AG10803 (cell line): ENCODE measurements around the gene MZB1.

Experiments
- DNase-seq: peaks from one replicate; pipeline ENCODE4 v3.0.0; 2010; ENCODE audit warnings: low read depth
- H3K4me3 ChIP-seq: 2 replicates; pipeline ENCODE4 v1.5.1; 2011; ENCODE audit warnings: mild to moderate bottlenecking, low read length, control low read depth
- TF ChIP-seq, protein P1 (sequence below): conservative IDR thresholded peaks from 2 replicates; pipeline ENCODE4 v1.5.1; 2011; ENCODE audit warnings: mild to moderate bottlenecking, low read length, control low read depth, inconsistent platforms

MZB1 gene

DNA sequence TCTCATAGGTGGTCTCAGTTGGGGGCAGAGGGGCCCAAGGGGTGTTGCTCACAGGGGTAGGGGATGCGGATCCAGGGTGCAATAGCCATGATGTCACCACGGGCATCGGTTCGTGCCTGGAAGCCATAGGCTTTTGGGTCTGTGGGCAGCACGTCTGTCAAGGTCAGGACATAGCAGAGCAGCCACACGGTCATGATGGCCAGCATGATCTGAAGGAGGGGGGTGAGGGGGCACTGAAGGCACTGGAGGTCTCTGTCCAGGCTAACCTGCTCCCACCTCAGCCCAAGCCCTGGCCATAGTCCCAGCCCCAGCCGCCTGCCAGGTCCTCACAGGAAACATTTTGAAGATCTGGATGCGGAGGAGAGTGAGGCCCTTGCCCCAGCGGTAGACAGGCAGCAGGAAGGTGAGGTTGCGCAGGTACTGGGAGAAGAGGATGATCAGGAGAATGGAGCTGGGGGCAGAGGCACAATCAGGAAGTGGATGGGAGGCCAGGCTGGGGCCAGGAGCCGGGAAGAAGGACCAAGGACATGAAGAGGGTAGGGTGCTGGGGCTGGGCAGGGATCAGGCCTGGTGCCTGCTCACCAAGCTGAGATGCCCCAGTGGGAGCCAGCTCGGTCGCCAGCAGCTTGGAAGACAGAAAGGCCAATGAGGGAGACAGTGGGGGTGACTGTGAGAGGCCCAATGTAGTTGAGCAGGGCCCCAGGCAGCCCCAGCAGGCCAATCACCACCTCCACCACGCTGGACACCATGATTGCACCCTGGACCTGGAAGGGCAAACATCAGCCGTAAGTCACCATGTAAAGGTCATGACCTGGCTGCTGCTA lies 9.9 kb downstream of the MZB1 start:
- no peak for DNase-seq
- H3K4me3 ChIP-seq = no peak overlapping the region
- TF ChIP-seq, protein P1, sequence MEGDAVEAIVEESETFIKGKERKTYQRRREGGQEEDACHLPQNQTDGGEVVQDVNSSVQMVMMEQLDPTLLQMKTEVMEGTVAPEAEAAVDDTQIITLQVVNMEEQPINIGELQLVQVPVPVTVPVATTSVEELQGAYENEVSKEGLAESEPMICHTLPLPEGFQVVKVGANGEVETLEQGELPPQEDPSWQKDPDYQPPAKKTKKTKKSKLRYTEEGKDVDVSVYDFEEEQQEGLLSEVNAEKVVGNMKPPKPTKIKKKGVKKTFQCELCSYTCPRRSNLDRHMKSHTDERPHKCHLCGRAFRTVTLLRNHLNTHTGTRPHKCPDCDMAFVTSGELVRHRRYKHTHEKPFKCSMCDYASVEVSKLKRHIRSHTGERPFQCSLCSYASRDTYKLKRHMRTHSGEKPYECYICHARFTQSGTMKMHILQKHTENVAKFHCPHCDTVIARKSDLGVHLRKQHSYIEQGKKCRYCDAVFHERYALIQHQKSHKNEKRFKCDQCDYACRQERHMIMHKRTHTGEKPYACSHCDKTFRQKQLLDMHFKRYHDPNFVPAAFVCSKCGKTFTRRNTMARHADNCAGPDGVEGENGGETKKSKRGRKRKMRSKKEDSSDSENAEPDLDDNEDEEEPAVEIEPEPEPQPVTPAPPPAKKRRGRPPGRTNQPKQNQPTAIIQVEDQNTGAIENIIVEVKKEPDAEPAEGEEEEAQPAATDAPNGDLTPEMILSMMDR = no peak

DNA sequence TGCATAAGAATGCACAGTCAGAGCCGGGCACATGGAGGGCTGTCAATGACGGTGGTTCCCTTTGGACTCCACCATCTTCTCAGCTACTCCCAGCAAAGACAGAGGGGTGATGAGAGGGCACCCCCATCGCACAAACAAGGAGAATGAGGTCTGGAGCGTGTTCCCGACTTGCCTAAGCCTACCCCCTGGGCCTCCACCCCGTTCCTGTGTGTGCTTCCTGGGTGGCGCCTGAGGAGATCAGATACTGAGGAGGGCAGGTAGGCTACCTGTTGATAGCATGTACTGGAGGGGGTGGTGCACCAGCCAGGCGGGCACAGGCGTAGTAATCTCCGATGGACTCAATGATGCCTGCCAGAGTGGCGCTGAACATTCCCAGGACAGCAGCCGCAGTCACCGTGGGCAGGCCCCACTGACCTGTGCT lies 10.8 kb downstream of the MZB1 start:
- no peak overlapping the region for H3K4me3 ChIP-seq
- TF ChIP-seq, protein P1 = no peak
- no peak for DNase-seq

DNA sequence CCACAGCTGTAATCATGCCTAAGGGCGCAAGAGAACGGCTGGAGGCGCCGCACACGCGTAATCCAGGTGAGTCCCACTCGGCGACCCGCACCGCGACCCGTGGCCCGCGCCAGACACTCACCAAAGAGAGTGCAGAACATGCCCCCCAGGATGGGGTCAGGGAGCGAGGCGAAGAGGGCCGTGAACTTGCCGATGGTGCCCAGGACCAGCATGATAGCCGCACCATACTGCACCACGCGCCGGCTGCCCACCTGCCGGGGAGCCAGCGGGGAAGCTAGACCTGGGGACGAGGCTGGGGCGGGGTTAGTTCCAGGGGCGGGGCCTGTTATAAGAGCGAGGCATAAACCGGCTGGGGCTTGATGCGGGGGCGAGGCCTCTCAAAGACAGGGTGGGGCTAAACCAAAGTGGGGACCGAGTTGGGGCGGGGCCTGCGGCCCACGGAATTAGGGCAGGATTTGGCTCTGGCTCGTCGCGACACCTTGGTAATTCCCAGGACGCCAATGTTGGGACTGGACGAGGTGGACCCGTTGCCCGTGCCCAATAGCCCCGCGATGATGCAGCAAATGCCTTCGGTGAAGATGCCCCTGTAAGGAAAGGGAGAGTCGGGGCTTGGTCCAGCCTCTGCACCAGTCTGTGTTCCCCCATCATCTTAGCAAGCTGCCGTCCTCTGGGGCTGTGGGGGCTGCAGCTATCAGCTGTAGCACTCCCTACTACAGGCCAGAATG lies 11.4 kb downstream of the MZB1 start:
- no peak overlapping the region for H3K4me3 ChIP-seq
- no peak for DNase-seq
- TF ChIP-seq, protein P1 = no peak

DNA sequence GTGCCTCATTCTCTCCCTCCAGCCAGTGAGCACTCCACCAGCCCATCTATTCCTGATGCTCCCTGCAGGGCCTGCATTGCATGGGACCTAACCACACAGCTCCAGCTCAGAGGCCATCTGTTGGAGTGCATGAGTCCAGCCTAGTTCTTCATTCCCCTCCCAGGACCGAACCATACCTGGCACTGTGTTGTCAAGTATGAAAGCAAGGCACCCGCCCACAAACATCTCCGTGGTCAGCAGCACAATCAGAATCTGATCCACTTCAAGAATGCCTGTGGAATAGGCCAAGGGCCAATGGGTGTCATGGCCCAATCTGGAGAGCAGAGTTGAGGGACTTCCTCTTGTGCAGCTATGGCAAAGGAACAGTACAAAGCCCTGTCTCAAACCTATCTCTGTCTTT lies 12.5 kb downstream of the MZB1 start:
- no peak for DNase-seq
- TF ChIP-seq, protein P1 = no peak
- no peak overlapping the region for H3K4me3 ChIP-seq

DNA sequence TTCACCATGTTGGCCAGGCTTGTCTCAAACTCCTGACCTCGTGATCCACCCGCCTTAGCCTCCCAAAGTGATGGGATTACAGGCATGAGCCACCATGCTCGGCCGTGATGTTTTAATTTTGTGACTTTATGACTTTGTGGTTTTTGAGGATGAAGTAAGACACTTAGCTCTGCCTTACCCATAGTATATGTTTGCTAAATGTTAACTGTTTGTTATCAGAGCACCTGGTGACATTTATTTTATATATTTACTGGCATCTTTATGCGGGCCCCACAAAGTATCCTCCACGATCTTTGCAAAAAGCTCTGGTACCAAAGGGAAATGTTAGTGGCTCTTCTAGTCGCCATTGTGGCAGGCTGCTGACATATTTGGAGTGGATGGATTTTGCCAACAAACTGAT lies 13.3 kb downstream of the MZB1 start:
- TF ChIP-seq, protein P1 = no peak
- H3K4me3 ChIP-seq = no peak overlapping the region
- DNase-seq = no peak

DNA sequence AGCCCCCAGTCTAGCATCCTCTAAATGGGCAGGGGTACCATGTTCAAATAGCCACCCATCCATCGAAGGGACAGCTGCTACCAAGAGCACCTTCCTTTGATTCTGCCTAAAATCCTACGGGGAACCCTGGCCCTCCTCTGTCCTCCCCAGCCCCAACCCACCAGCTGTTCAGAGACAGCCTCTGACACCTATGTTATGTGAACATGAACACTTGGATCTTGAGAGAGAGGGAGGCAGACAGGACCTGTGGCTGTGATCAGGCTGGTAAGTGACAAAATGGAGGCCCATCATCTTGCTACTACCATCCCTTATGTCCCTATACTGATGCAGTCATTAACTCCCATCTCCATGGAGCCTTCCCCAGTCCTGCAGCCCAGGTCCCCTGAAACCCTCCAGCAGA lies 14.8 kb downstream of the MZB1 start:
- no peak overlapping the region for H3K4me3 ChIP-seq
- TF ChIP-seq, protein P1 = no peak
- DNase-seq = no peak
